GM06990 (cell line): ENCODE measurements around the gene COLEC12.

Source experiments
- DNase-seq: peaks from one replicate; pipeline ENCODE4 v3.0.0-alpha.2; 2011; ENCODE audit not compliant: insufficient read length; ENCODE audit errors: extremely low read depth
- H3K27me3 ChIP-seq: replicated peaks from 2 replicates; pipeline ENCODE4 v1.6.0; 2011; ENCODE audit warnings: low read length; ENCODE audit not compliant: control insufficient read depth, insufficient read depth
- H3K36me3 ChIP-seq: 2 replicates; pipeline ENCODE4 v1.5.1; 2011; ENCODE audit warnings: low read length; ENCODE audit not compliant: control insufficient read depth, insufficient read depth
- H3K4me3 ChIP-seq: replicated peaks from 2 replicates; pipeline ENCODE4 v1.5.1; 2011; ENCODE audit warnings: low read depth, mild to moderate bottlenecking, control low read depth, low read length
- TF ChIP-seq, protein P1 (sequence below): IDR thresholded peaks from 2 replicates; pipeline ENCODE4 v1.5.1; 2011; ENCODE audit warnings: low read length, control low read depth, mild to moderate bottlenecking, inconsistent platforms; ENCODE audit not compliant: insufficient read depth, poor library complexity, severe bottlenecking

Gene COLEC12

DNA sequence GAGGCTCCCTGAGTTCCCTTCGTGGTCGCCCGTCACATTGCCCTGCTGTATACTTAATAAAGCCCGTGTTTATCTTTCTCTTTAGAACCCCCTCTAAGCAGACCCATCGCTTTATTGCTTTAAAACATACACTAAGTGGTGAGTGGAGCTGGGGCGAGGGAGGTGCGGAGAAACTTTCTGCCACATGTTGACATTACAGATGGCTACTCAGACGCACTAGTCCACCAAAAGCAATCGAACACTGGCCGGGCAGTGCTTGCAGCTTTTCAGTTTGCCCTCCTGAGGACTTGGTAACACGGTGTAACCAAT is 859 bp upstream of the COLEC12 start:
- TF ChIP-seq, protein P1, sequence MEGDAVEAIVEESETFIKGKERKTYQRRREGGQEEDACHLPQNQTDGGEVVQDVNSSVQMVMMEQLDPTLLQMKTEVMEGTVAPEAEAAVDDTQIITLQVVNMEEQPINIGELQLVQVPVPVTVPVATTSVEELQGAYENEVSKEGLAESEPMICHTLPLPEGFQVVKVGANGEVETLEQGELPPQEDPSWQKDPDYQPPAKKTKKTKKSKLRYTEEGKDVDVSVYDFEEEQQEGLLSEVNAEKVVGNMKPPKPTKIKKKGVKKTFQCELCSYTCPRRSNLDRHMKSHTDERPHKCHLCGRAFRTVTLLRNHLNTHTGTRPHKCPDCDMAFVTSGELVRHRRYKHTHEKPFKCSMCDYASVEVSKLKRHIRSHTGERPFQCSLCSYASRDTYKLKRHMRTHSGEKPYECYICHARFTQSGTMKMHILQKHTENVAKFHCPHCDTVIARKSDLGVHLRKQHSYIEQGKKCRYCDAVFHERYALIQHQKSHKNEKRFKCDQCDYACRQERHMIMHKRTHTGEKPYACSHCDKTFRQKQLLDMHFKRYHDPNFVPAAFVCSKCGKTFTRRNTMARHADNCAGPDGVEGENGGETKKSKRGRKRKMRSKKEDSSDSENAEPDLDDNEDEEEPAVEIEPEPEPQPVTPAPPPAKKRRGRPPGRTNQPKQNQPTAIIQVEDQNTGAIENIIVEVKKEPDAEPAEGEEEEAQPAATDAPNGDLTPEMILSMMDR = no peak
- no peak for DNase-seq
- no peaks in the 10 kb centered on the region for H3K36me3 ChIP-seq
- no peak overlapping the region for H3K4me3 ChIP-seq
- no peaks in the 10 kb centered on the region; the same call in 1 of the 2 replicates for H3K27me3 ChIP-seq

DNA sequence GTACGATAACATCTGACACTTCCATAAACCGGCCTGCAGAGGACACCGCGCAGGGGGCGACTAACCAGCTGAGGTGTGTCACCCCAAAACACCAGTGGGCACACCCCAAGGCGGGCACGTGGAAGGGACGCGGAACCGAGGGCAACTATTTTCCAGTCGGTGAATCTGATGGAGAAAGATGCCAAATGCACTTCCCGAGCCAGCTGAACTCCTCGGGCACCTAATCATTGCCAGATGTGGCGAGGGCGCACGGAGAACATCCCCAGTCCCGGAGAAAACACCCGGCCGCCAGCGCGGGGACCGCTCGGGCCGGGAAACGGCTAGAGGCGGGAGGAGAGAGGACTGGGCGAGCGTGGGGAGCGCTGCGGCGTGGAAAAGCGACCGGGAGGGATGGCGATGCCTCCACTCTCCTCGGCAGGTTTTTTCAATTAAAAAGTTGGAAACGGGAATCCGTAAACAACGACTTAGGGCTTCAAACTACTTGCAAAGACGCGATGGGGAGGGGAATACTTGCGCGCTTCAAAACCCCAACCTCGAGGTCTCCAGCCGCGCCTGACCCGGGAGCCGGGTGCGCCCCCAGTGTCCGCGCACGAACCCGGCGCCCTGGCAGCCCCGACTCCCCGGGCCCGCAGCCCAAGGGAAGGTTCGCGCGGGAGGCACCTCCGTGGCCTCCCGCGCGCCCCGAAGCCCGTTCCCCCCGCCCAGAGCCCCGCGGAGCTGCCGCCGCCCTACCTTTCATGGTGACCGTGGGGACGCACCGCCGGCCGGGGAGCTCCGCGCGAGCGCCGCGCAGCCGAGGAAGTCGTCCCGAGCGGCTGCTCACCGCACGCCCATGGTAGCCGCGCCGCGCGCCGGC is 497 bp downstream of the COLEC12 start:
- H3K36me3 ChIP-seq = no peaks in the 10 kb centered on the region
- no peaks in the 10 kb centered on the region; the same call in 1 of the 2 replicates for H3K27me3 ChIP-seq
- no peak overlapping the region for H3K4me3 ChIP-seq
- TF ChIP-seq, protein P1 = no peak
- no peak for DNase-seq

DNA sequence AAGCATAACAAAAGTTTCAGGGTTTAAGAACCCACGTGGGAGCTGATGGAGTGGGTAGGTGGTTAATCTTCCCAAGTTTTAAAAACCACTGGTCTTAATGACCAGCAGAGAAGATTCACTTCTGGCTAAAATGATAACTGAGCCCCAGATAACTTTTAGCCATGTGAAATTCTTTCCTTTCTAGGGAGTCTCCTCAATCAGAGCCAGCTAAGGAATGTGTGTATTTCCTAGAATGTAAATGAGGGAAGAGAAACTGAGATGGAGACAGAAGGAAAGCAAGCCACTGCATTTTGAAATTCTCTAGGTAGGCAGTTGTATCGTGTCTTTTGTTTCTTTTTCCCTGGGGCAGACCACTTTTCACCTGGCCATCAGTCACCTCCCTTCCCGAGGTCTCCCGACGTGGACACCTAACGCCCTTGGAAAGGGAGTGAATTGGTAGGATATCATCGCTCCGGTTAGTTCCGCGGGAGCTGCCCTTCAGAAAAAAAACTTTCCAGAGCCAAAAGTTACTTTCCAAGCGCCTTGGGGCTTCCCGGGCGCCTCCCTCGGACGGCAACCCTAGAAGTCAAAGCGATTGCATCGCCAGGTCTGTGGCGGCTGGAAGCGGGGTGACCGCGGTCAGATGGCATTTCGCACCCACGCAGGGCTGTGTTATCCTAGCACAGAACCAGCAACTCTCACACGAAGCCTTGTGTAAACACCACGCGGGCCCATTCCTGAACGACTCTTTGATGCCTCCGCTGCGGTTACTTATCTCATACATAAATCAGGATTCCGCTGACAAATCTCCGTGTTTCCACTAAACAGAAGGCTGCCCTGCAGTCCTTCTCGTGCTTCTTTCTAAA is 1.3 kb downstream of the COLEC12 start:
- TF ChIP-seq, protein P1 = no peak
- no peaks in the 10 kb centered on the region for H3K36me3 ChIP-seq
- DNase-seq = no peak
- H3K4me3 ChIP-seq = no peak overlapping the region
- H3K27me3 ChIP-seq = no peaks in the 10 kb centered on the region; the same call in 1 of the 2 replicates

DNA sequence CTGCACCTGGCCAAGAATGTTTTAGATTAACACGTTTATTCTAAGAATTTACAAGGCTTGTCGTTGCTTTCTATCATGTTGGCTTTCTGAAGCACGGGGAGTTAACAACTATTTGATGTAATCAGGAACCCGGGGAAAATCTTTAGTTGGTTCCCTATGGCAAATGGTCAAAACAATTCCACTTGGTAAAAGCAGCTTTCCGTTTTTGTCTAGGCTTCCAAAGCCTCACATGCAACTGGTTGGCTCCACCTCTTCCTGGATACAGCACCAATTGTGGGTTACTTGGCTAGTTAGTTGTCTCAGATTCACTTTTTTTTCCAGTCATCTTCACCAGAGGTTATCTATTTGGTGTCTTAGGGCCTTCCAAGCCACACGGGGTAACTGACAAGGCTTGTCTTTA is 2.8 kb downstream of the COLEC12 start:
- no peaks in the 10 kb centered on the region for H3K36me3 ChIP-seq
- TF ChIP-seq, protein P1 = no peak
- DNase-seq = no peak
- no peak overlapping the region for H3K4me3 ChIP-seq
- no peaks in the 10 kb centered on the region; the same call in 1 of the 2 replicates for H3K27me3 ChIP-seq

DNA sequence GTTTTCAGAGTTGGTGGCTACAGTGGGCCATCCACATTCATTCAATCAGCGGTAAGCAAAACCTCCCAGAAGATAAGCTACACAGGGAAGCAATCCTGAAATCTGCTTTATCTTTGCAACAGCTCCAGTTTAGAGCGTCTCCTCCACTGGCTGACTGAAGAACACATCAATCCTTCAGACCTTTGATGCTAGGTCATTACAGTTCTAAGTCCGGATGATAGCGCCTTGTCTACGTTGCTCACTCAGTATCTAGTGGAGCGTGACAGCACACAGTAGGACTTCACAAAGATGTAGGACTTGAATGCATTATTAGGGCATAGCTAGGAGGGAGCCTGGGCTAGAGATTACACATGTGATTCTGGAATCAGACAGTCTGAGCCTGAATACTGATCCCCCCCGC is 5.0 kb downstream of the COLEC12 start:
- H3K27me3 ChIP-seq = peaks cover 1% of the 10 kb centered on the region; the same call in 1 of the 2 replicates
- H3K36me3 ChIP-seq = no peaks in the 10 kb centered on the region
- H3K4me3 ChIP-seq = no peak overlapping the region
- TF ChIP-seq, protein P1 = no peak
- DNase-seq = no peak
